ENCODE results near the gene OOSP3. TPM values are rescaled to one million over a fixed set of nuclear protein-coding genes. Genes with fewer than 3 reads are reported as not detected.

The OOSP3 gene
- total RNA-seq, 4 donors from 2014 or later: not detected

GRCh38 chr11:59872076-59872475 lies 6.5 kb upstream of the OOSP3 start:
- Histone ChIP-seq H3K36me3 (no peaks in the 10 kb centered on the region), H3K27me3 (no peaks in the 10 kb centered on the region), H3K4me3 (no peak overlapping the region), H3K27ac (no peak overlapping the region), H3K4me1 (no peaks in the 10 kb centered on the region), H3K9me3 (no peaks in the 10 kb centered on the region)
- no peak for ATAC-seq
- TF ChIP-seq POLR2A (IDR thresholded peaks at IDR 0.05) (no peak), EP300 (IDR thresholded peaks at IDR 0.05) (no peak), POLR2AphosphoS5 (IDR thresholded peaks at IDR 0.05) (no peak)

DNA sequence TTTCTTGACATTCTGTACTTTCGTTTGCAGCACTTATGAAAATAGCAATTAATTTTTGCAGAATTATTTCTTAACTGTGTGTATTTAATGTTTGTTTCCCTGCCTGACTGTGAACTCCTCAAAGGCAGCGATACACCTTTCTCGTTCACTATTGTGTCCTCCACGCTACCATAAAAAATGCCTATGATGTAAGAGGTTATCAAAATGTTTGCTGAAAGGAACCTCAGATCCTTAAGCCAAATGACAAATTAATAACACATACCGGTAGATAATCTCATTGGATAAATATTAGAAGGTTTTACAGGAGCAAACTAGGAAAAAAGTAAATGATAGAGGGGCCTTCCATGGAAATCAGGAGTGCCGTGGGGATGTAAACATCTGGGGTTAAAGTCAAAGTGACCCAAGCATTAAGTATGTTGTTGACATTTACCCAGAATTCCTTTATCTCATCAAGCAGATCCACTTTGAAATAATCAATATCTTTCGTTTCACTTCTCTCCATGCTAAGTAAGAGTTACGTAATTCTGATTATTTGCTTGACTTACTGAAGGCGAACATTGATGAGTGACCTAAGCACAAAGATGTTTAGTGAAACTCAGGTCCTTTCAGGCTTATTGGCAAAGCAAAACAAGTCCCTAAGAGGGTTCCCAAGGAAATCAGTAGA lies 2.6 kb upstream of the OOSP3 start:
- no peak overlapping the region for H3K27ac ChIP-seq
- WGBS, 2 donors (ENCODE audit: low coverage in 1 of 2): 44 to 64% methylated on average over 7 to 9 of the region's 9 CpGs
- no peak for ATAC-seq
- H3K27me3 ChIP-seq: no peaks in the 10 kb centered on the region
- no peak overlapping the region for H3K4me3 ChIP-seq
- H3K4me1 ChIP-seq: no peaks in the 10 kb centered on the region
- TF ChIP-seq POLR2AphosphoS5 (IDR thresholded peaks at IDR 0.05) (no peak), POLR2A (IDR thresholded peaks at IDR 0.05) (no peak), EP300 (IDR thresholded peaks at IDR 0.05) (no peak), CTCF (IDR thresholded peaks at IDR 0.05) (no peak)
- no peaks in the 10 kb centered on the region for H3K36me3 ChIP-seq
- H3K9me3 ChIP-seq: no peaks in the 10 kb centered on the region

GRCh38 chr11:59877325-59877724 lies 1.3 kb upstream of the OOSP3 start:
- no peak overlapping the region for H3K27ac ChIP-seq
- no peaks in the 10 kb centered on the region for H3K9me3 ChIP-seq
- H3K36me3 ChIP-seq: no peaks in the 10 kb centered on the region
- H3K4me1 ChIP-seq: no peaks in the 10 kb centered on the region
- no peak overlapping the region for H3K4me3 ChIP-seq
- no peak for ATAC-seq
- no peak for TF ChIP-seq POLR2A (IDR thresholded peaks at IDR 0.05)
- TF ChIP-seq CTCF (IDR thresholded peaks at IDR 0.05): no peak
- TF ChIP-seq EP300 (IDR thresholded peaks at IDR 0.05): no peak
- no peak for TF ChIP-seq POLR2AphosphoS5 (IDR thresholded peaks at IDR 0.05)
- H3K27me3 ChIP-seq: no peaks in the 10 kb centered on the region

GRCh38 chr11:59877784-59878183 lies 798 bp upstream of the OOSP3 start:
- H3K4me3 ChIP-seq: no peak overlapping the region
- TF ChIP-seq CTCF (IDR thresholded peaks at IDR 0.05): no peak
- no peaks in the 10 kb centered on the region for H3K36me3 ChIP-seq
- no peak overlapping the region for H3K27ac ChIP-seq
- no peak for ATAC-seq
- no peaks in the 10 kb centered on the region for H3K9me3 ChIP-seq
- H3K4me1 ChIP-seq: no peaks in the 10 kb centered on the region
- no peaks in the 10 kb centered on the region for H3K27me3 ChIP-seq

- no peak for ATAC-seq
- Histone ChIP-seq H3K27ac (no peak overlapping the region), H3K9me3 (no peaks in the 10 kb centered on the region), H3K4me1 (no peaks in the 10 kb centered on the region), H3K27me3 (no peaks in the 10 kb centered on the region), H3K36me3 (no peaks in the 10 kb centered on the region), H3K4me3 (no peak overlapping the region)
- WGBS, 2 donors (ENCODE audit: low coverage in 1 of 2): 17% methylated on average over 1 of the region's 1 CpG; no CpG with 5 or more reads in 1 of the 2 donors
- TF ChIP-seq EP300 (IDR thresholded peaks at IDR 0.05): no peak
- no peak for TF ChIP-seq CTCF (IDR thresholded peaks at IDR 0.05)
- no peak for TF ChIP-seq POLR2AphosphoS5 (IDR thresholded peaks at IDR 0.05)
- no peak for TF ChIP-seq POLR2A (IDR thresholded peaks at IDR 0.05)
Measured at GRCh38 chr11:59879567-59879966, 985 bp downstream of the OOSP3 start.
